DND-41 (cell line): ENCODE measurements around the gene TBX2.

Source experiments
- CTCF ChIP-seq: IDR thresholded peaks from 2 replicates; pipeline ENCODE4 v1.5.1; 2012; ENCODE audit warnings: borderline replicate concordance, low read length, moderate library complexity, mild to moderate bottlenecking; ENCODE audit not compliant: poor library complexity, severe bottlenecking; ENCODE audit errors: extremely low read depth
- EZH2 ChIP-seq: IDR thresholded peaks from 3 replicates; pipeline ENCODE4 v1.6.1; 2012; ENCODE audit warnings: borderline replicate concordance, low read depth, mild to moderate bottlenecking, moderate library complexity, low read length, inconsistent platforms; ENCODE audit not compliant: severe bottlenecking

- TF ChIP-seq CTCF (no peak), EZH2 (no peak)
Measured at GRCh38 chr17:61388561-61389356, 10.9 kb upstream of the TBX2 start.
